GM12865 (cell line): ENCODE measurements around the gene ST8SIA6.

Experiments
- DNase-seq: peaks from one replicate; pipeline ENCODE4 v3.0.0; 2010; ENCODE audit warnings: low read depth
- H3K4me3 ChIP-seq: 2 replicates; pipeline ENCODE4 v1.5.1; 2011; ENCODE audit warnings: mild to moderate bottlenecking, low read depth, low read length, control low read depth
- CTCF ChIP-seq: IDR thresholded peaks from 2 replicates; pipeline ENCODE4 v1.5.1; 2011; ENCODE audit warnings: low read length, control low read depth, low read depth, inconsistent platforms; ENCODE audit not compliant: insufficient read depth; ENCODE audit errors: missing control alignments

ST8SIA6 gene

GRCh38 chr10:17351506-17351905 lies 102.9 kb downstream of the ST8SIA6 start:
- no peak for TF ChIP-seq CTCF
- no peak overlapping the region for H3K4me3 ChIP-seq

DNA sequence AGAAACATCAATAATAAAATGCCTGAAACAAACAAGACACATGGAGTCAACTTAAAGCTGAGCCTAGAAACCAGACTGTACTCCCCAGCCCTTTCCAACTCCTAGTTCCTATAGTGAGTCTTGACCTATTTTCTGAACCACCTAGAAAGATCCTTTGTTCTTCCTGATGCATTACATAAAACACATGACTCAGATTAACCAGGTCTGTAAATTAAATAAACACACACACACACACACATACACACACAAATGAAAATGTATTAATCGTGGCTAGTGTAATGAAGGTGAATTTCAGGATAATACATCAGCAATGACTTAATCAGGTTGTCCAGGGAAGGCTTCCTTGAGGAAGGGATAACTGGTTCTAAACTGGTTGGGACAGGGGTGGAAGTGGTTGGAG lies 104.7 kb downstream of the ST8SIA6 start:
- H3K4me3 ChIP-seq = no peak overlapping the region
- no peak for TF ChIP-seq CTCF
- no peak for DNase-seq

More at GRCh38 chr10:17351506-17351905, 102.9 kb downstream of the ST8SIA6 start:
- DNase-seq = no peak

DNA sequence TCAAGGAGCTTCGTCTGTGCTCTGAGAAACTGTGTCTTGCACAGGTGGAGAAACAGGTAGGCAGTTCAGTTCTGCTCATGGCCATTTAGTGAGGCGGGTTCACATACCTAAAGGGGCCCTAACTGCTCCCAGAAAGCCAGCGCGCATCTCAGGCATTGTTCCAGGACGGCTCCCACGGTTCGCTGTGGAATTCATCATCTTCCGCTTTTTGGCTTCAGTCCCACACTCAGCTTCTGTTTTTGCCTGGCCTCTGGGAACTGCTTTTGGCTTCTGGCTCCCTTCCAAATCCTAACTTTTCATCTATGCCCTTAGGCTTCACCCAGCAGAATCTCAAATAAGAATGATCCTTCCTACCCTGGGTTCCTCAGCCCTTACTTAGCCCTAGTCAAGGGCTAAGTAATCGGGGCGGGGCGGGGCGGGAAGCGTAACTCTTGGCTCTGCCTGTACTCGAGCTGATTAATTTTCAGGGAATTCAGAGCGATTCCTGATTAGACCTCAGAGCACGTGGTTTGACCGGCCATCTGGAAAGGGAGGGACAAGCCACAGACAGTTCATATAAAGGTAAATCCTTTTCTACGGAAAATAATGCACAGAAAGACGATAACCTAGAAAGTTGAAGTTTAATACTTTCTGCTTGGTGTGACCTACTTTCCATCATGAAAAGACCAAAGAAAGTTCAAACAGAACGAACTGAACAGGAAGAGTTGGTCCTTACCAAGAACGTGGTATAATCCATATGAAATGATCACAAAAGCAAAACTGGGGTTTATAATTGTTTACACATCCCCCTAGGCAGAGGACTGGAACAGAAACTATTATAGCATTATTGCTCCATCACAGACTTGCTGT lies 105.7 kb downstream of the ST8SIA6 start:
- DNase-seq = no peak
- TF ChIP-seq CTCF = no peak
- H3K4me3 ChIP-seq = no peak overlapping the region

- DNase-seq = no peak
- H3K4me3 ChIP-seq = no peak overlapping the region
- no peak for TF ChIP-seq CTCF
Observed at GRCh38 chr10:17348011-17348500, 106.3 kb downstream of the ST8SIA6 start.

DNA sequence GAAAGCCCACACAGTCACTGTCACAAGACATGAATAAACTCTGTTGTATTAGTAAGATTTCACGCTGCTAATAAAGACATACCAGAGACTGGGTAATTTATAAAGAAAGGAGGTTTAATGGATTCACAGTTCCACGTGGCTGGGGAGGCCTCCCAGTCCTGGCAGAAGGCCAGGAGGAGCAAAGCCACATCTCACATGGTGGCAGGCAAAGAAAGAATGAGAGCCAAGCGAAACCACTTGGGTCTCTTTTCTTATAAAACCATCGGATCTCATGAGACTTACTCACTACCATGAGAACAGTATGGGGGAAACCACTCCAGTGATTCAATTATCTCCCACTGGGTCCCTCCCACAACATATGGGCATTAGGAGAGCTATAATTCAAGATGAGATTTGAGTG lies 110.2 kb downstream of the ST8SIA6 start:
- no peak overlapping the region for H3K4me3 ChIP-seq
- DNase-seq = no peak
- TF ChIP-seq CTCF = no peak

GRCh38 chr10:17343118-17343517 lies 111.3 kb downstream of the ST8SIA6 start:
- no peak for DNase-seq
- no peak for TF ChIP-seq CTCF
- H3K4me3 ChIP-seq = no peak overlapping the region
